DND-41 (cell line): Measurements from ENCODE around the gene GINM1.

Experiments used
- ATAC-seq: fragments of 200-7000 bp; cut with Tn5 transposase; 3 replicates; pipeline ENCODE4 v1.9.1; 2021; ENCODE audit warnings: low read depth; ENCODE audit not compliant: insufficient read depth
- DNase-seq: peaks from one replicate; pipeline ENCODE4 v3.0.0-alpha.2; 2020
- H2AFZ ChIP-seq: 2 replicates; pipeline ENCODE4 v1.6.0; 2012; ENCODE audit warnings: low read depth, low read length
- H3K27ac ChIP-seq: 2 replicates; pipeline ENCODE4 v1.5.1; 2012; ENCODE audit warnings: low read length, inconsistent platforms
- H3K27me3 ChIP-seq: fragments of 200-600 bp; sonication (generic); 2 replicates; pipeline ENCODE4 v1.6.0; 2012; ENCODE audit warnings: low read length, mild to moderate bottlenecking, inconsistent platforms; ENCODE audit not compliant: insufficient read depth, poor library complexity
- H3K36me3 ChIP-seq: 2 replicates; pipeline ENCODE4 v1.5.1; 2012; ENCODE audit warnings: low read length, inconsistent platforms; ENCODE audit not compliant: insufficient read depth
- H3K4me1 ChIP-seq: 2 replicates; pipeline ENCODE4 v1.5.1; 2012; ENCODE audit warnings: mild to moderate bottlenecking, low read length; ENCODE audit not compliant: insufficient read depth
- H3K4me2 ChIP-seq: 2 replicates; pipeline ENCODE4 v1.6.0; 2012; ENCODE audit warnings: mild to moderate bottlenecking, moderate library complexity, low read length, inconsistent platforms; ENCODE audit not compliant: insufficient read depth
- H3K4me3 ChIP-seq, 2 experiments: fragments of 200-600 bp in 1 of 2; shearing (Covaris generic) in 1 of 2; 2 replicates each; pipeline ENCODE4 v1.5.1; 2012 to 2016; ENCODE audit warnings: inconsistent platforms in 2 of 2, low read length in 2 of 2, mild to moderate bottlenecking in 2 of 2, low read depth in 1 of 2, moderate library complexity in 1 of 2
- H3K79me2 ChIP-seq: 2 replicates; pipeline ENCODE4 v1.6.0; 2012; ENCODE audit warnings: low read length, inconsistent platforms; ENCODE audit not compliant: insufficient read depth
- H3K9ac ChIP-seq: 2 replicates; pipeline ENCODE4 v1.6.0; 2012; ENCODE audit warnings: low read depth, mild to moderate bottlenecking, inconsistent platforms, low read length, moderate library complexity
- H3K9me3 ChIP-seq: 2 replicates; pipeline ENCODE4 v1.5.1; 2012; ENCODE audit warnings: low read length, moderate library complexity, mild to moderate bottlenecking, inconsistent platforms; ENCODE audit not compliant: insufficient read depth, severe bottlenecking
- H4K20me1 ChIP-seq: 2 replicates; pipeline ENCODE4 v1.6.0; 2012; ENCODE audit warnings: low read length; ENCODE audit not compliant: insufficient read depth
- EZH2 ChIP-seq: IDR thresholded peaks from 3 replicates; pipeline ENCODE4 v1.6.1; 2012; ENCODE audit warnings: borderline replicate concordance, low read depth, mild to moderate bottlenecking, moderate library complexity, low read length, inconsistent platforms; ENCODE audit not compliant: severe bottlenecking
- TF ChIP-seq, protein P1 (sequence below): IDR thresholded peaks from 2 replicates; pipeline ENCODE4 v1.5.1; 2012; ENCODE audit warnings: borderline replicate concordance, low read length, moderate library complexity, mild to moderate bottlenecking; ENCODE audit not compliant: poor library complexity, severe bottlenecking; ENCODE audit errors: extremely low read depth

GINM1 gene

DNA sequence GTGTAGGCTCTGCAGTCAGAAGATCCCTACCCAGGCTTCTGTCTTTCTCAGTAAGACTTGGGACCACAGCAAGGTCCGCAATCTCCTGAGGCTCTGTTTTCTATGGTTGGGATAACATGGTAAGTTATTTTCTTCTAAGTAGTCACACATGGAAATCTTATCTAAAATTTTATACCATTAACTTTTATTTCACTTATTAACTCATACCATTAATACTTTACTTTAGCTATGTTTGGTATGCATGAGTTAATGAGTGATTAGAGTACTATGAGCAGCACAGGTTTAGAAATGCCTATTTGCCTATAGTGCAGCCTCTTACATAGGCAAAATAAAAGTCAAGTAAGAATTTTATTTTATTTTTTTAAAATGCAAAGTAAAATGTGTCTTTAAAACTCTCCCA is 27.2 kb downstream of the GINM1 start:
- Histone ChIP-seq H3K4me1 (no peaks in the 10 kb centered on the region), H3K36me3 (peaks cover 83% of the 10 kb centered on the region)

DNA sequence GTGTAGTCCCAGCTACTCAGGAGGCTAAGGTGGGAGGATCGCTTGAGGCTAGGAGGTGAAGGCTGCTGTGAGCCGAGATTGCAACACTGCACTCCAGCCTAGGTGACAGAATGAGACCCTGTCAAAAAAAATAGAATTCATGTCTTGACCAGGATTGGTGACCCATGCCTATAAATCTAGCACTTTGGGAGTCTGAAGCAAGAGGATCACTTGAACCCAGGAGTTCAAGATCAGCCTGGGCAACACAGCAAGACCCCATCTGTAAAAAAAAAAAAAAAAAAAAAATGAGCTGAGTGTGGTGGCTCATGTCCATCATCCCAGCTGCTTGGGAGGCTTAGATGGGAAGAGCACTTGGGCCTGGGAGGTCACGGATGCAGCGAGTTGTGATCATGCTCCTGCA is 34.3 kb downstream of the GINM1 start:
- no peaks in the 10 kb centered on the region for H3K79me2 ChIP-seq
- no peak overlapping the region for H3K4me3 ChIP-seq
- H4K20me1 ChIP-seq: no peaks in the 10 kb centered on the region
- H3K9ac ChIP-seq: no peak overlapping the region
- H3K27ac ChIP-seq: no peak overlapping the region
- no peak for DNase-seq
- no peaks in the 10 kb centered on the region for H3K9me3 ChIP-seq
- H3K4me2 ChIP-seq: no peak overlapping the region
- no peaks in the 10 kb centered on the region for H3K4me1 ChIP-seq
- H2AFZ ChIP-seq: no peak overlapping the region
- no peak for TF ChIP-seq EZH2
- TF ChIP-seq, protein P1, sequence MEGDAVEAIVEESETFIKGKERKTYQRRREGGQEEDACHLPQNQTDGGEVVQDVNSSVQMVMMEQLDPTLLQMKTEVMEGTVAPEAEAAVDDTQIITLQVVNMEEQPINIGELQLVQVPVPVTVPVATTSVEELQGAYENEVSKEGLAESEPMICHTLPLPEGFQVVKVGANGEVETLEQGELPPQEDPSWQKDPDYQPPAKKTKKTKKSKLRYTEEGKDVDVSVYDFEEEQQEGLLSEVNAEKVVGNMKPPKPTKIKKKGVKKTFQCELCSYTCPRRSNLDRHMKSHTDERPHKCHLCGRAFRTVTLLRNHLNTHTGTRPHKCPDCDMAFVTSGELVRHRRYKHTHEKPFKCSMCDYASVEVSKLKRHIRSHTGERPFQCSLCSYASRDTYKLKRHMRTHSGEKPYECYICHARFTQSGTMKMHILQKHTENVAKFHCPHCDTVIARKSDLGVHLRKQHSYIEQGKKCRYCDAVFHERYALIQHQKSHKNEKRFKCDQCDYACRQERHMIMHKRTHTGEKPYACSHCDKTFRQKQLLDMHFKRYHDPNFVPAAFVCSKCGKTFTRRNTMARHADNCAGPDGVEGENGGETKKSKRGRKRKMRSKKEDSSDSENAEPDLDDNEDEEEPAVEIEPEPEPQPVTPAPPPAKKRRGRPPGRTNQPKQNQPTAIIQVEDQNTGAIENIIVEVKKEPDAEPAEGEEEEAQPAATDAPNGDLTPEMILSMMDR: no peak
- H3K36me3 ChIP-seq: peaks cover 70% of the 10 kb centered on the region
- no peaks in the 10 kb centered on the region for H3K27me3 ChIP-seq
- no peak for ATAC-seq

More for the DNA sequence above, 27.2 kb downstream of the GINM1 start:
- no peaks in the 10 kb centered on the region for H4K20me1 ChIP-seq
- no peak for TF ChIP-seq EZH2
- TF ChIP-seq, protein P1: no peak
- DNase-seq (no peak), ATAC-seq (no peak)
- no peak overlapping the region for H3K27ac ChIP-seq
- H3K4me3 ChIP-seq: no peak overlapping the region
- H3K9me3 ChIP-seq: no peaks in the 10 kb centered on the region
- no peak overlapping the region for H2AFZ ChIP-seq
- H3K27me3 ChIP-seq: no peaks in the 10 kb centered on the region
- H3K9ac ChIP-seq: no peak overlapping the region
- H3K79me2 ChIP-seq: no peaks in the 10 kb centered on the region
- no peak overlapping the region for H3K4me2 ChIP-seq

DNA sequence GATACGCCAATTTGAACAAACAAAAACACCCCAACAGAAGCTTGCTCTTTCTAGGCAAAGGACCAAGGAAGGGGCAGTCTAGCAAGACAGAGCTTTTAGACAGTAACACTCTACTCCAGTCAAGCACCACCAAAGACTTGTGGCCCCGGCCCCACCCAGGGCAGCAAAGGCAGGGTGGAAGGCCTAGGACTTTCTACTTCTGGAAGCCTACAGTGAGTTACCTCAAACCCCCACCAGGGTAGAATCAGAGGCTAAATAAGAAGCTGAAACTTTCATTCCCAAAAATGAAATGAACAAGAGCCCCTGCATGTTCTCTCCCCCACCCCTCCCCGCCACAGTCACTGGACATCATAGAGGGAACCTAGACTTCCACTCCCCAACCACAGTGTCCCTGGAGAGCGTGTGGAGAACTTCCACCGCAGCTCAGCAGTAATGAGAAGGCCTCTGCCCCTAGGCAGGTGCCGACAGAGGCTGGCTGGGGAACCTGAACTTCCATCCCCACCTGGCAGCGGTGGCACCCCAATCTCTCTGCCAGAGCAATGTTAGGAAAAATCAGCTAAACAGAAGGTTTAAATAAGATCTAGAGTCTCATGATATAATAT is 42.3 kb downstream of the GINM1 start:
- TF ChIP-seq EZH2: no peak
- TF ChIP-seq, protein P1: no peak
- ATAC-seq: no peak
- Histone ChIP-seq H3K9me3 (no peaks in the 10 kb centered on the region), H3K4me3 (no peak overlapping the region), H3K27ac (no peak overlapping the region), H3K36me3 (peaks cover 35% of the 10 kb centered on the region), H3K4me1 (no peaks in the 10 kb centered on the region), H3K9ac (no peak overlapping the region), H3K4me2 (no peak overlapping the region), H3K27me3 (no peaks in the 10 kb centered on the region), H4K20me1 (no peaks in the 10 kb centered on the region; the same call in 1 of the 2 replicates), H3K79me2 (peaks cover 27% of the 10 kb centered on the region), H2AFZ (no peak overlapping the region)
- no peak for DNase-seq

DNA sequence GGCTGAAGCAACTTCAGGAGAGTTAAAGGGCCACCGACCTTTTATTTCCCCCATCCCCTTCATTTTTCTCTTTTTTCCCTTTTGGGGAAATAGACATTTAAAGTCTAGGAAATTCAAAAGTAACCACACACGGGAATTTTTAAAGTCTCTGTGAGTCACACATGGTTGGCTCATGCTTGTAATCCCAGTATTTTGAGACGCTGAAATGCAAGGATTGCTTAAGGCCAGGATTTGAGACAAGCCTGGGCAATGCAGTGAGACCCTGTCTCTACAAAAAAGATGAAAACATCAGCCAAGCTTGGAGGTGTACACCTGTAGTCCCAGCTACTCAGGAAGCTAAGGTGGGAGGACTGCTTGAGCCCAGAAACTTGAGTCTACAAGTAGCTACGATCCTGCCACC is 48.2 kb downstream of the GINM1 start:
- no peaks in the 10 kb centered on the region for H3K27me3 ChIP-seq
- H3K79me2 ChIP-seq: peaks cover 16% of the 10 kb centered on the region
- no peak for ATAC-seq
- H3K36me3 ChIP-seq: peaks cover 49% of the 10 kb centered on the region
- no peak overlapping the region for H3K27ac ChIP-seq
- DNase-seq: no peak
- peaks cover 7% of the 10 kb centered on the region; the same call in 1 of the 2 replicates for H4K20me1 ChIP-seq
- H3K4me2 ChIP-seq: no peak overlapping the region
- TF ChIP-seq, protein P1: no peak
- no peak for TF ChIP-seq EZH2
- no peak overlapping the region for H3K4me3 ChIP-seq
- H3K4me1 ChIP-seq: no peaks in the 10 kb centered on the region
- H3K9ac ChIP-seq: no peak overlapping the region
- no peak overlapping the region for H2AFZ ChIP-seq
- H3K9me3 ChIP-seq: no peaks in the 10 kb centered on the region
